HG02763 (cell line): ENCODE data around the gene MRTFB.

Source experiments
- ATAC-seq: cut with Tn5 transposase; IDR thresholded peaks from one replicate; pipeline ENCODE4 v1.9.1; 2021; ENCODE audit warnings: mild to moderate bottlenecking, moderate library complexity; ENCODE audit not compliant: unreplicated experiment

The MRTFB gene

GRCh38 chr16:14129502-14129901, 58.4 kb downstream of the MRTFB start:
- no peak for ATAC-seq

GRCh38 chr16:14131774-14132695, 60.9 kb downstream of the MRTFB start:
- ATAC-seq = no peak

DNA sequence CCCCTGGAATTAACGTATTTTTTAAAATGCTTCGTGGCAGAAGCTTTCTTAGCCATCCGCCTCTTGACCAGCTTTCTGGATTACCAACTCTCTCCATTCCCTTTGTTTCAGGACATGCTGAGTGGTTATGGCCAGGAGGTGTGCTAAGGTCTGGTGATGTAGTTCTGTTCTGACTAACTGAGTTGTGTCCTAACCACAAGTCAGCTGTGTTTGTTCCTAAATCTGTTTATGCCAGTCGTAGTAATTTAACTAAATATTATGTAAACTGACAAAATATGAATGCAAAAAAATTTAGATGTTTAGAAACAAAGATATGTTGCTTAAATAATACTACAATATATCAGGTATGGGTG, 61.6 kb downstream of the MRTFB start:
- ATAC-seq = peak; percentile 56

DNA sequence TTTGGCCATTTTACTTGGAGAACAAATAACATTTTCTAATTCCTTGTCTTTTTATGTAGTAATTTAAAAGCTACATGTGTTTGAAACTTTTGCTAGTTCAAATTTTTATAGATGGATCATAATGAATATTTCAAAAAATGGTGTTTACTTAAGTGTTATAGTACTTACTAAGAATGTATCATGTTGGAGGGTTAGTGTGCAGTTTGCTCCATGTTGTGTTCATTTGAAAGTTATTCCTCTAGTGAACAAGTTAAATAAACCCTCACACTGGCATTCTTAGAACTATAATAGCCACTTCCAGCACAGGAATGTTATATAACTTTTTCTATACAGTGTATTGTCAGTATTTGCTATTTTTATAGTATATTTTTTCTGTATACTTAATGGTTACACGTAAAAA, 62.8 kb downstream of the MRTFB start:
- ATAC-seq = no peak

DNA sequence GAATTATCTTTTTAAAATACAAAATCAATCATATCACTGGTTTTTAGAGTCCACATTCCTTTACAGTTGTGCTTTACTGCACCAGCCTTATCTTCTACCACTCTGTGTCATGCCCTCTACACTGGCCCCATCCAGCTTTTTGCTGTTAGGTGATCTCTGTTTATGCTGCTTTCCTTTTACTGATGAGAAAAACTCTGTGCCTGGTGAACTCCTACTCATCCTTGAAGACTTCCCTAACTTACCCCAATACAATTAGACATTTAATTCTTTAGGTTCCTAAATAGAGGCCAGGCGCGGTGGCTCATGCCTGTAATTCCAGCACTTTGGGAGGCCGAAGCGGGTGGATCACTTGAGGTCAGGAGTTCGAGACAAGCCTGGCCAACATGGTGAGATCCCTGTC, 64.6 kb downstream of the MRTFB start:
- no peak for ATAC-seq

- no peak for ATAC-seq
Observed at GRCh38 chr16:14139872-14140271, 68.8 kb downstream of the MRTFB start.

GRCh38 chr16:14140923-14141322, 69.8 kb downstream of the MRTFB start:
- no peak for ATAC-seq

DNA sequence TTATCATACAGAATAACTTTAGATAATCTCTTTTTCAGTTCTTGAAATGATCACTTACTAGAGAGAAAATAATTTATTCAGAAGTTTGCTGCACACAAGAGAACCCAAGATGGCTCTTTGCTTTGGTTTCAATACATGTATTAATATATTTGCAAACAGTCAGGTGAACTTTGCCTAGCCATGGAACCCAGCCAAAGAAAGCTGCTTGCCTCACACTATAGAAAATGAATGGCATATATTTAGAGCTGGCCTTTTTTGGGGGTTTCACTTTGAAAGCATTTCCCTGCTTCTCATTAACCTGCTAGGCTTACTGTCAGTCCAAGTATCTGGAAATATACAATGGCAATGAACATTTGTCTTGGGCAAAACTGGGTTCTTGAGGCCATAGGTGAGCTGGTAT, 75.3 kb downstream of the MRTFB start:
- no peak for ATAC-seq

DNA sequence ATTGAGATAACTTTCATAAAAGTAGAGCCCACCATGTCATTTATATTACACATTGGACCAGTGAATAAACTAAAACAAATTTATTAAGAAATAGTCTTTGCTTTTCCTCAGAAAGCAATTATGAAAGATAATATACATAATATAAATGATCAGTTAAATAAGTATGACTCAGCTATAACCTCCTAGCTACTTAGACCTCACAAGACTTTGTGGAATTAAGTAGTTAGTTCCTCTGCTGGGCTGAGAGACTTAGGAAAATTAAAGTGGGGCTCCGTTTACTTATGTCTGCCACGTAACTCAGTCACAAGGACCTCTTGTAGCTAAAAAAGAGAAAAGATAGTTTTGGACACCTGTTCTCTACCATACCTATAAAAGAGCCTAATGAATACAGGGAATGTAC, 76.9 kb downstream of the MRTFB start:
- no peak for ATAC-seq

- no peak for ATAC-seq
Observed at GRCh38 chr16:14148569-14148968, 77.5 kb downstream of the MRTFB start.

DNA sequence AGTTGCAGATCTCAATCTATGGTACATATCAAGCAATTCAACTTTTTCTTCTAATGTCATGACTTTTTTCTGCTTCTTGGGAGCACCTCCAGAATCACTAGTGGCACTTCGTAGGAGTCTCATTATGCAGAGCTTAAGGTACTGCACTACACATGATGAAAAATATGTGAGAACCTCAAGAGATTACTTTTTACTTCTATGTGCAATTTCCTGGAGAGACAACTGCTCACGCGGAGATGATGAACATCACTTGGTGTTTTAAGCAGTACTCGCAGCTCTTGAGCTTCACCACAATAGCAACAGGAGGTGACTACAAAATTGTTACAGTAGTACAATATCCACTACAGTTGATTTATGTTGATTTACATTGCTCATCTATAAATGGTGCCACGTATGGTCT, 79.7 kb downstream of the MRTFB start:
- no peak for ATAC-seq

GRCh38 chr16:14151256-14152030, 80.3 kb downstream of the MRTFB start:
- ATAC-seq = no peak

DNA sequence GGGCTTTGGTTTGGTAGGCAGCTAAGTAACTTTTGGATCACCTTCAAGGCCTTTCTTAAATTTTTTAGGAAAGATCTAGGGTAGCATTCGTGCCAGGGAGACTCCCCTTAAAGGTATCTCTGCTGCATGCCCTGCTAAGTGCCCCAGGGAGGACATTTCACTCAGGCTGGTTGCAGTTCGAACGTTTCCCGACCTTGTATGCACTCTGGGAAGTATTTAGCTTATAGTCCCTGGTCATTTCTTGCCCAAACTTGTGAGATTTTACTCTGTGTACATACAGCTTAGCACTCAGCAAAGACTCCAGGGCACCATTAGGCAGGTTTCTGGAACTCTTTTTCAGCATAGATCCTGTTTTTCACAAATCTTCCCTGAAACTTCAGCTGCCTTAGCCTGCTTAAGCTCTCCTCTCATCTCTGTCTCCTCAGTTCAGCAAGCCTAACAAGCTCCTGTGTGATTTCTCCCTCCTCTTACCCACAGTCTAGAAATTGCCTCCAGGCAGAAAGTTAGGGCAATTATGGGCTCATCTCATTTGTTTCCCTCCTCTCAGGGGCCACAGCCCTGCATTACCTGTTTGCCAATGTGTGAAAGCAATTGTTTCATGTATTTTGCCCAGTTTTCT, 84.6 kb downstream of the MRTFB start:
- ATAC-seq = no peak

DNA sequence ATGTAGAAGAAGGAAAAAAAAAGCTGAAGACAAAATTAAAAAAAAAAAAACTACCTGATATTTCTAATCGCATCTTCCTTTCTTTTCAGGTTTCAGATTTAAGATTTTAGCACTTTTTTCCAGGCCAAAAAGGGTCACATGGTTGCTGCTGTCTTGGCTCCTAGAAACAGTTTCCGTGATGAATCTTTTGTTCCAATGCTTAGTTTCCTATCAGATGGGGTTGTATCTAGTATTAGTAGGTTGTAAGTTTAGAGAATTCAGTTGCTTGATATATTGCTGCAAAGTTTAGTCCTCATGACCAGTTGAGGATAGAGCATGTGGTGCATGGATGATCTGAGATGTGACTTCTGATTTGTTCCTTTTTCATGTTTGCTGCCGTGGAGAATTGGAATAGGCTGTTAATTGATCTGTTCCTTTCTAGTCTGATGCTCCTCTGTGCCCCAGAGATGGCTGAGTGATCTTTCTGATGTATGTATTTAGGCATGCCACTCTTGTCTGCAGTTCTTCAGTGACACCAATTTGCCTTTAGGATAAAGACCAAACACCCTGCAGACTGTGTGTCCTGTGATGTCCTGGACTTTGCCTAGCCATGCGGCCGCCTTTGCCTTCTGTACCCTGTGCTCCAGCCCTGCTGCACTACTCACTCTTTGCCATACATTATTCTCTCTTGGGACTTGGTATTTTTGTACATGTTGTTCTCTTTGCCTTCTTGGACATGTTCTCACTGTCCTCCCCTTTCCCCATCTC, 94.0 kb downstream of the MRTFB start:
- ATAC-seq = no peak

GRCh38 chr16:14168146-14168545, 97.0 kb downstream of the MRTFB start:
- no peak for ATAC-seq

GRCh38 chr16:14172200-14172809, 101.2 kb downstream of the MRTFB start:
- ATAC-seq = no peak

DNA sequence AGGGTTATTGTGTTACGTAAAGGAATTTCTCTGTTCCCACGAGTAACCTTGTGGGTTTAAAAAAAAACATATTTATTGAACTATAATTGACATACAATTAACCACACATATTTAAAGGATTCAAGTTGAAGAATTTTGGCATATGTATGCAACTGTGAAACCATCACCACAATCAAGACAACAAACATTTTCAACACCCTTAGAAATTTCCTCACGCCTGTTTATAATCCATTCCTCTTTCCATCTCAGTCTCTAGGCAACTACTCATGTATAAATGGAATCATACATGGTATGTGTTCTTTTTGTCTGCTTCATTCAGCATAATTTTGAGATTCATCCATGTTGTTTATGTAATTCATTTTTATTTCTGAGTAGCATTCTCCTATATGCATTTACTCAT, 104.0 kb downstream of the MRTFB start:
- ATAC-seq = no peak

GRCh38 chr16:14177704-14178103, 106.6 kb downstream of the MRTFB start:
- ATAC-seq = no peak

DNA sequence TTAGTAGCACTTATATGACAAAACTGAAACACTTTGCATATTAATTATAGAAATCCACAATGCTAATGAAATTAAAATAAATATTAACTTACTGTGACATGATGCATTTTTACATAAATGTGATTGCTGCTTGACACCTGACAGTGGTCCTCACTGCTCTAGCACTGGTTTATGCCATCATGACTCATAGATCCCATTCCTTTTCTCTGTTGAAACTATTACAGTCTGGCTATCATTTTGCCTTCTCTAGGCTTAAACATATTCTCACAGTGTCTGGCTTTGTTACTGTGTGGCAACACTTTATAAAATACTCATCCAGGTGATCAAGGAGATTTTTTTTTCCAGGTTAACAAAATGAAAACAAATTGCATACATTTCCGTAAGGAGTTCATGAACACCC, 108.0 kb downstream of the MRTFB start:
- no peak for ATAC-seq

- ATAC-seq = no peak
Observed at GRCh38 chr16:14180481-14180944, 109.4 kb downstream of the MRTFB start.
